ENCODE data around the gene PPP2R1B. TPM values are rescaled to one million over a fixed set of nuclear protein-coding genes. Genes with fewer than 3 reads are reported as not detected.
"Not testable (repeated sequence)": the region's sequence is repeated elsewhere in the genome, so short reads cannot be mapped to it uniquely, and the experiment has no call there.

The PPP2R1B gene
- total RNA-seq, 2 donors from 2014 or later = 56.2 to 72.3 TPM

GRCh38 chr11:111720801-111721494 lies 45.2 kb downstream of the PPP2R1B start:
- no peaks in the 10 kb centered on the region for H3K36me3 Mint-ChIP-seq
- ATAC-seq (no peak), DNase-seq (ENCODE audit: low spot score) (no peak)
- H3K27ac Mint-ChIP-seq = no peak overlapping the region
- no peaks in the 10 kb centered on the region for H3K4me1 Mint-ChIP-seq (ENCODE audit: low read depth in 2 of 2)
- H3K9me3 Mint-ChIP-seq = no peaks in the 10 kb centered on the region
- H3K4me3 Mint-ChIP-seq = no peak overlapping the region
- H3K27me3 Mint-ChIP-seq = no peaks in the 10 kb centered on the region

GRCh38 chr11:111719379-111719778 lies 46.8 kb downstream of the PPP2R1B start:
- H3K27me3 Mint-ChIP-seq = no peaks in the 10 kb centered on the region
- H3K9me3 Mint-ChIP-seq = no peaks in the 10 kb centered on the region
- DNase-seq (ENCODE audit: low spot score) (no peak), ATAC-seq (no peak)
- peaks cover 0 to under 1% of the 10 kb centered on the region in 2 donors for H3K4me1 Mint-ChIP-seq (ENCODE audit: low read depth in 2 of 2)
- no peaks in the 10 kb centered on the region for H3K36me3 Mint-ChIP-seq
- H3K27ac Mint-ChIP-seq = peak overlapping the region in 1 of 2 donors; percentile 37
- H3K4me3 Mint-ChIP-seq = no peak overlapping the region

- peaks cover 0 to 2% of the 10 kb centered on the region in 2 donors for H3K4me1 Mint-ChIP-seq (ENCODE audit: low read depth in 2 of 2)
- DNase-seq (ENCODE audit: low spot score) = no peak
- no peak overlapping the region for H3K4me3 Mint-ChIP-seq
- no peak overlapping the region for H3K27ac Mint-ChIP-seq
- H3K9me3 Mint-ChIP-seq = no peaks in the 10 kb centered on the region
- no peak for ATAC-seq
- H3K36me3 Mint-ChIP-seq = no peaks in the 10 kb centered on the region
- no peaks in the 10 kb centered on the region for H3K27me3 Mint-ChIP-seq
These were observed 47.3 kb downstream of the PPP2R1B start for GRCh38 chr11:111718859-111719258.

GRCh38 chr11:111718436-111718835 lies 47.8 kb downstream of the PPP2R1B start:
- Mint-ChIP-seq H3K9me3 (no peaks in the 10 kb centered on the region), H3K27me3 (no peaks in the 10 kb centered on the region), H3K4me3 (no peak overlapping the region), H3K36me3 (no peaks in the 10 kb centered on the region), H3K27ac (no peak overlapping the region), H3K4me1 (ENCODE audit: low read depth in 2 of 2) (peaks cover 0 to 2% of the 10 kb centered on the region in 2 donors)
- ATAC-seq = no peak
- no peak for DNase-seq (ENCODE audit: low spot score)

GRCh38 chr11:111717660-111718059 lies 48.5 kb downstream of the PPP2R1B start:
- not testable (repeated sequence) for H3K4me1 Mint-ChIP-seq (ENCODE audit: low read depth in 2 of 2); H3K27me3 Mint-ChIP-seq; H3K4me3 Mint-ChIP-seq; ATAC-seq; H3K27ac Mint-ChIP-seq; H3K9me3 Mint-ChIP-seq; DNase-seq (ENCODE audit: low spot score); H3K36me3 Mint-ChIP-seq

GRCh38 chr11:111715142-111715816 lies 50.9 kb downstream of the PPP2R1B start:
- peaks cover 6% of the 10 kb centered on the region for H3K36me3 Mint-ChIP-seq
- no peak overlapping the region for H3K4me3 Mint-ChIP-seq
- H3K27ac Mint-ChIP-seq = no peak overlapping the region
- no peak for ATAC-seq
- no peaks in the 10 kb centered on the region for H3K9me3 Mint-ChIP-seq
- no peaks in the 10 kb centered on the region for H3K27me3 Mint-ChIP-seq
- peaks cover 0 to 2% of the 10 kb centered on the region in 2 donors for H3K4me1 Mint-ChIP-seq (ENCODE audit: low read depth in 2 of 2)
- DNase-seq (ENCODE audit: low spot score) = no peak

GRCh38 chr11:111714522-111714921 lies 51.7 kb downstream of the PPP2R1B start:
- no peak for DNase-seq (ENCODE audit: low spot score)
- ATAC-seq = no peak
- no peaks in the 10 kb centered on the region for H3K9me3 Mint-ChIP-seq
- no peaks in the 10 kb centered on the region for H3K27me3 Mint-ChIP-seq
- peaks cover 6% of the 10 kb centered on the region for H3K36me3 Mint-ChIP-seq
- peak overlapping the region in 1 of 2 donors; percentile 16 for H3K27ac Mint-ChIP-seq
- peaks cover 0 to 2% of the 10 kb centered on the region in 2 donors for H3K4me1 Mint-ChIP-seq (ENCODE audit: low read depth in 2 of 2)
- H3K4me3 Mint-ChIP-seq = no peak overlapping the region

GRCh38 chr11:111707691-111708067 lies 58.5 kb downstream of the PPP2R1B start:
- no peak for DNase-seq (ENCODE audit: low spot score)
- Mint-ChIP-seq H3K27me3 (no peaks in the 10 kb centered on the region), H3K4me1 (ENCODE audit: low read depth in 2 of 2) (no peaks in the 10 kb centered on the region), H3K4me3 (no peak overlapping the region), H3K36me3 (peaks cover 17% of the 10 kb centered on the region), H3K27ac (no peak overlapping the region), H3K9me3 (no peaks in the 10 kb centered on the region)
- no peak for ATAC-seq

GRCh38 chr11:111707039-111707690 lies 59.0 kb downstream of the PPP2R1B start:
- DNase-seq (ENCODE audit: low spot score) = no peak
- Mint-ChIP-seq H3K27me3 (no peaks in the 10 kb centered on the region), H3K27ac (no peak overlapping the region), H3K4me1 (ENCODE audit: low read depth in 2 of 2) (no peaks in the 10 kb centered on the region), H3K4me3 (no peak overlapping the region), H3K36me3 (peaks cover 12% of the 10 kb centered on the region), H3K9me3 (no peaks in the 10 kb centered on the region)
- ATAC-seq = no peak

GRCh38 chr11:111703576-111703975 lies 62.6 kb downstream of the PPP2R1B start:
- ATAC-seq = no peak
- peaks cover 10 to 11% of the 10 kb centered on the region in 2 donors for H3K4me1 Mint-ChIP-seq (ENCODE audit: low read depth in 2 of 2)
- no peak overlapping the region for H3K4me3 Mint-ChIP-seq
- DNase-seq (ENCODE audit: low spot score) = no peak
- no peak overlapping the region for H3K27ac Mint-ChIP-seq
- no peaks in the 10 kb centered on the region for H3K9me3 Mint-ChIP-seq
- no peaks in the 10 kb centered on the region for H3K27me3 Mint-ChIP-seq
- peaks cover 12% of the 10 kb centered on the region for H3K36me3 Mint-ChIP-seq

GRCh38 chr11:111702623-111703022 lies 63.6 kb downstream of the PPP2R1B start:
- peaks cover 12% of the 10 kb centered on the region for H3K36me3 Mint-ChIP-seq
- no peak for ATAC-seq
- no peak overlapping the region for H3K27ac Mint-ChIP-seq
- peaks cover 10 to 12% of the 10 kb centered on the region in 2 donors for H3K4me1 Mint-ChIP-seq (ENCODE audit: low read depth in 2 of 2)
- no peaks in the 10 kb centered on the region for H3K27me3 Mint-ChIP-seq
- no peak overlapping the region for H3K4me3 Mint-ChIP-seq
- H3K9me3 Mint-ChIP-seq = no peaks in the 10 kb centered on the region
- DNase-seq (ENCODE audit: low spot score) = no peak

GRCh38 chr11:111700162-111700561 lies 66.0 kb downstream of the PPP2R1B start:
- Mint-ChIP-seq H3K4me3 (no peak overlapping the region), H3K4me1 (ENCODE audit: low read depth in 2 of 2) (peaks cover 10 to 13% of the 10 kb centered on the region in 2 donors), H3K27me3 (no peaks in the 10 kb centered on the region), H3K27ac (no peak overlapping the region), H3K36me3 (peaks cover 7% of the 10 kb centered on the region), H3K9me3 (no peaks in the 10 kb centered on the region)
- ATAC-seq = no peak
- DNase-seq (ENCODE audit: low spot score) = no peak

- Mint-ChIP-seq H3K4me3 (no peak overlapping the region), H3K27me3 (no peaks in the 10 kb centered on the region), H3K36me3 (peaks cover 5% of the 10 kb centered on the region), H3K4me1 (ENCODE audit: low read depth in 2 of 2) (peaks cover 10 to 15% of the 10 kb centered on the region in 2 donors), H3K9me3 (no peaks in the 10 kb centered on the region), H3K27ac (no peak overlapping the region)
- DNase-seq (ENCODE audit: low spot score) (no peak), ATAC-seq (no peak)
These were observed 66.5 kb downstream of the PPP2R1B start for GRCh38 chr11:111699579-111700156.
